WTC11 (cell line): ENCODE measurements around the gene LAPTM5.

Source experiments
- ATF3 ChIP-seq: sonication (generic); formaldehyde crosslinking; conservative IDR thresholded peaks from 2 replicates; pipeline ENCODE4 v1.8.1; 2022; ENCODE audit warnings: mild to moderate bottlenecking, missing genetic modification reagents
- CREB1 ChIP-seq: sonication (generic); formaldehyde crosslinking; IDR thresholded peaks from 2 replicates; pipeline ENCODE4 v1.8.0; 2023; ENCODE audit warnings: mild to moderate bottlenecking, missing genetic modification reagents
- CTCF ChIP-seq: fragments of 200-600 bp; IDR thresholded peaks from 2 replicates; pipeline ENCODE4 v1.8.0; 2022; ENCODE audit warnings: antibody characterized with exemption
- ELF4 ChIP-seq: sonication (generic); formaldehyde crosslinking; IDR thresholded peaks from 2 replicates; pipeline ENCODE4 v1.8.1; 2022; ENCODE audit warnings: low read depth, mild to moderate bottlenecking, moderate library complexity, missing genetic modification reagents
- JUN ChIP-seq: sonication (generic); formaldehyde crosslinking; IDR thresholded peaks from 2 replicates; pipeline ENCODE4 v1.8.0; 2023; ENCODE audit warnings: mild to moderate bottlenecking, missing genetic modification reagents
- MYBL2 ChIP-seq: sonication (generic); formaldehyde crosslinking; IDR thresholded peaks from 2 replicates; pipeline ENCODE4 v1.8.1; 2023; ENCODE audit warnings: mild to moderate bottlenecking, moderate library complexity, missing genetic modification reagents
- USF2 ChIP-seq: sonication (generic); formaldehyde crosslinking; IDR thresholded peaks from 2 replicates; pipeline ENCODE4 v1.8.1; 2023; ENCODE audit warnings: mild to moderate bottlenecking, missing genetic modification reagents, moderate library complexity
- ZNF423 ChIP-seq: fragments of 250-450 bp; sonication (Bioruptor Pico); IDR thresholded peaks from 2 replicates; pipeline ENCODE4 v2.1.2; 2022; ENCODE audit warnings: mild to moderate bottlenecking, moderate library complexity
- ZNF671 ChIP-seq: fragments of 250-450 bp; sonication (Bioruptor Pico); IDR thresholded peaks from 2 replicates; pipeline ENCODE4 v1.8.0; 2021; ENCODE audit warnings: mild to moderate bottlenecking
- TF ChIP-seq, protein P1 (sequence below): sonication (generic); formaldehyde crosslinking; IDR thresholded peaks from 2 replicates; pipeline ENCODE4 v1.8.0; 2023; ENCODE audit warnings: mild to moderate bottlenecking, missing genetic modification reagents
- TF ChIP-seq, protein P2 (sequence below): sonication (generic); formaldehyde crosslinking; IDR thresholded peaks from 2 replicates; pipeline ENCODE4 v1.8.1; 2023; ENCODE audit warnings: mild to moderate bottlenecking, moderate library complexity, missing genetic modification reagents

DNA sequence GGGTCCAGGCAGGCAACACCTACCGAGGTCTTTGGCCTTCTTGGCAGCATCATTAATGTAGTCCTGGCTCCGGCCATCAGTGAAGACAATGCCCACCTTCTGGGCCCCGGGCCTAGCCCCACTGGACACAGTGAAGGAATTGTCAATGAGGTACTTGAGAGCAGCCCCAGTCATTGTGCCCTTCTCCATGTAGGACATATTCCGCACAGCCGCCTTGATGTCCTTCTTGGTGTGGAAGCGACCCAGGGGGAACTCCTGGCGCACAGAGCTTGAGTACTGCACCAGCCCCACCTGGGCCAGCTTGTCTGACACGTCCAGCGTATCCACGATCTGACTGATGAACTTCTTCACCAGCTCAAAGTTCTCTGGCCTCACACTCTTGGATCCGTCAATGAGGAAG lies 41.7 kb downstream of the LAPTM5 start:
- TF ChIP-seq ATF3 (CRISPR knock-in tag) (no peak), ZNF671 (CRISPR knock-in tag) (no peak), CTCF (no peak), USF2 (no peak), ZNF423 (CRISPR knock-in tag) (no peak), ELF4 (no peak), MYBL2 (CRISPR knock-in tag) (no peak), JUN (no peak), CREB1 (CRISPR knock-in tag) (no peak)
- TF ChIP-seq, protein P1, sequence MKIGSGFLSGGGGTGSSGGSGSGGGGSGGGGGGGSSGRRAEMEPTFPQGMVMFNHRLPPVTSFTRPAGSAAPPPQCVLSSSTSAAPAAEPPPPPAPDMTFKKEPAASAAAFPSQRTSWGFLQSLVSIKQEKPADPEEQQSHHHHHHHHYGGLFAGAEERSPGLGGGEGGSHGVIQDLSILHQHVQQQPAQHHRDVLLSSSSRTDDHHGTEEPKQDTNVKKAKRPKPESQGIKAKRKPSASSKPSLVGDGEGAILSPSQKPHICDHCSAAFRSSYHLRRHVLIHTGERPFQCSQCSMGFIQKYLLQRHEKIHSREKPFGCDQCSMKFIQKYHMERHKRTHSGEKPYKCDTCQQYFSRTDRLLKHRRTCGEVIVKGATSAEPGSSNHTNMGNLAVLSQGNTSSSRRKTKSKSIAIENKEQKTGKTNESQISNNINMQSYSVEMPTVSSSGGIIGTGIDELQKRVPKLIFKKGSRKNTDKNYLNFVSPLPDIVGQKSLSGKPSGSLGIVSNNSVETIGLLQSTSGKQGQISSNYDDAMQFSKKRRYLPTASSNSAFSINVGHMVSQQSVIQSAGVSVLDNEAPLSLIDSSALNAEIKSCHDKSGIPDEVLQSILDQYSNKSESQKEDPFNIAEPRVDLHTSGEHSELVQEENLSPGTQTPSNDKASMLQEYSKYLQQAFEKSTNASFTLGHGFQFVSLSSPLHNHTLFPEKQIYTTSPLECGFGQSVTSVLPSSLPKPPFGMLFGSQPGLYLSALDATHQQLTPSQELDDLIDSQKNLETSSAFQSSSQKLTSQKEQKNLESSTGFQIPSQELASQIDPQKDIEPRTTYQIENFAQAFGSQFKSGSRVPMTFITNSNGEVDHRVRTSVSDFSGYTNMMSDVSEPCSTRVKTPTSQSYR (CRISPR knock-in tag), result no peak
- TF ChIP-seq, protein P2, sequence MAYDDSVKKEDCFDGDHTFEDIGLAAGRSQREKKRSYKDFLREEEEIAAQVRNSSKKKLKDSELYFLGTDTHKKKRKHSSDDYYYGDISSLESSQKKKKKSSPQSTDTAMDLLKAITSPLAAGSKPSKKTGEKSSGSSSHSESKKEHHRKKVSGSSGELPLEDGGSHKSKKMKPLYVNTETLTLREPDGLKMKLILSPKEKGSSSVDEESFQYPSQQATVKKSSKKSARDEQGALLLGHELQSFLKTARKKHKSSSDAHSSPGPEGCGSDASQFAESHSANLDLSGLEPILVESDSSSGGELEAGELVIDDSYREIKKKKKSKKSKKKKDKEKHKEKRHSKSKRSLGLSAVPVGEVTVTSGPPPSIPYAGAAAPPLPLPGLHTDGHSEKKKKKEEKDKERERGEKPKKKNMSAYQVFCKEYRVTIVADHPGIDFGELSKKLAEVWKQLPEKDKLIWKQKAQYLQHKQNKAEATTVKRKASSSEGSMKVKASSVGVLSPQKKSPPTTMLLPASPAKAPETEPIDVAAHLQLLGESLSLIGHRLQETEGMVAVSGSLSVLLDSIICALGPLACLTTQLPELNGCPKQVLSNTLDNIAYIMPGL, result no peak
